ENCODE measurements around the gene PI4KB.
"Not testable (repeated sequence)": the region's sequence is repeated elsewhere in the genome, so short reads cannot be mapped to it uniquely, and the experiment has no call there.

Gene PI4KB

DNA sequence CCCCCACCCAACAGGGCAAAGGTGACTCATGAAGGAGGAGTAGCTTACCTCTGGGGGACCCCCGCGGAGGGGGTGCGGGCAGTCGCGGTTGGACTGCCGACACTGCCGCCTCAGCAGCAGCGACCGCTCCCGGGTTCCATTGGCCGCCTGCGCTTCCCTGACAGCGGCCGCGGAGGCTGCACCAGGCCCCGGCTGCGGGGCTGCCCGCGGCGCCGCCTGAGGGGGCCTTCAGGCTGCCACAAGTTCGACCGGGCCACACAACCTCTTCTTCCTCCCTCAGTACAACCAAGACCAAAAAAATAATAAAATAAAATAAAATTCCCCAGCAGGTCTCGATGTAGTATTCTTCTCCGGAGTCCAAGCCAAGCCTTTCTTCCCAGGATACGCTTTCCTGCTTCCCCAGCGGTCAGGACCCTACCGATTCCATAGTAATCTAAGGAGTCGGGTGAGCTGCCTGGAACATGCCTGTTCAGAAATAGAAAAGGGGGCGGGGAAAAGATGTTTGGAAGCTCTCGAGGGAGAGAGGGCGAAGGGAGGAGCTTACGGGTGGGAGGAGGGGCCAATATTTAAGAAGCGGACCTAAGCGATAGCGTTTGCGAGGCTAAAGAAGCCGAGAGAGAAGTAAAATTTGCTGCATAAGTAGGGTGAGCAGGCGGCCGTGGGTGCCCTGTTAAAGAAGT lies at the start of gene PI4KB:
Gene PI4KB (minus strand): TSS at position 194 of the 680 bp plus-strand sequence. CDS start 10,935 bp downstream, outside the sequence.
- peak; percentile 97 for DNase-seq

GRCh38 chr1:151373196-151373595 lies 46.0 kb upstream of the PI4KB start:
- DNase-seq: no peak

DNA sequence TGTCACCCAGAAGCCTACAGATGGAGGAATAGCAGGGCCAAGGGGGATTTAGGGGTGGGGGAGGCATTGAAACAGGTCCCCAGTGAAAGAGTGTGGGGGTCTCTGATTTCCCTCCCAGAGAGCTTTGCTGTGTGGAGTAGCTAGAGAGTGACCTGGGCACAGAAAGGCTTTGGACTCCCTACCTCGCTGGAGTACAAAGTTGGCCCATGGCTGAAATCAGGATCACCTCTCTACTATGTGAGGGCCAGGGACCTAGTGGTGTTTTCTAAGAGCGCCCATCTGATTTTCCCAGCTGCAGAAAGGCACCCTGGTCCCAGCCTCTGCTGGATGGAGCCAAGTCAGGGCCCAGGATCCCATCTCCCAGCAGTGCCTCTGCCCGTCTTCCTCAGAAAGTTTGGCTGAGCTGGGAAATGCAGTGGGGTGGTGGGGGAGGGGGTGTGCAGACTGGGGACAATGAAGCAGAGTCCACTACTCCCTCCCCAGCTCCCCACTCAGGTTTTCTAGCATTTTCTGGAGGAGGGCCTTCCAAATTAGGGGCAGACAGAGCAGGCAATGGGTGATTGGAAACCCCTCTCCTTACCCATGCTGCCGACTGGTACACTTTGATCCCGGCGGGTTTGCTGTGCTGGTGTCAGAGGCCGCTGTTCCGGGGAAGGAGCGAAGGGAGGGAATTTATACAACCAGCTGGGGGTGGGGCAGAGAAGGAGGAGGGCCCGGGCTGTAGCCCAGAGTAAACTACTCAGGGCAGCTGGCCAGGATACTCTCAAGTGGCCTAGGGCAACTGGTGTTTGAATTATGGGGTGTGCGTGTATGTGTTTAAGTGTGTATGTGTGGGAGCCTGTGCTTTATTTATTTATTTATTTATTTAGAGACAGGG lies 45.1 kb upstream of the PI4KB start, which contains the start of gene SELENBP1:
Gene SELENBP1 (minus strand): TSS at position 648 of the 877 bp plus-strand sequence. CDS start 64 bp downstream, at position 584.
- no peak for DNase-seq

- DNase-seq: no peak
These were observed 44.3 kb upstream of the PI4KB start for GRCh38 chr1:151371370-151372057.

DNA sequence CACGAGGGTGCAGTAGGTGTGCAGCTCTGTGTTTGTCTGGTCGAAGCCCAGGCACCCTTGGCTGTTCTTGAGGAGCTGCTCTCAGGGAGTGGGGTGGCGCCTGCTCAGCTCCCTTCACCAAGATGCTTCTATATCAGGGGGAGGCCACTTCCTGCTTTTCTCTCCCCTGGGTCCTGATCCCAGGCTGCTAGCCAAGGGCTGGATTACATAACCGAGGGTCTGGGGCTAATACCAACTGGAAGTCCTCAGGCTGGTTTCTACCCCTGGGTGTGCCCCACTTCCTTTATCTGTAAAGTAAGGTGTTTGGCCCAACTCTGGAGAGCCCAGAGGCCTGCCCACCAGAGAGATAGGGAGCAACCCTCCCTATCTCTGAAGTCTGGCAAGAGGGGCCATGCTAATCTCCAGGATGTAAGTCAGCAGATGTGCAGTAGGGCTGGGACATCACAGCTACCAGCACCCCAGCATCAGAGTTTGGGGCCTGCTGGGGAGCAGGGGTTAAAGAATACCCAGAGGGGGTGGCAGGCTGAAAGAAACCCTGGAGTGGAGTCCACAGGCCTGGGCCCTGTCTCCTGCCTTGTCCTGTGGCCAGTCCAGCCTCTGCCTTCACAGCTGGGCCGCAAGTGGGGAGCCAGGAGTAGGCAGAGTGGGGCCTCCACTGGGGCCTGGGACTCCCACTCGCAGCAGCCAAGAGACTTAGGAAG lies 43.1 kb upstream of the PI4KB start:
- no peak for DNase-seq

DNA sequence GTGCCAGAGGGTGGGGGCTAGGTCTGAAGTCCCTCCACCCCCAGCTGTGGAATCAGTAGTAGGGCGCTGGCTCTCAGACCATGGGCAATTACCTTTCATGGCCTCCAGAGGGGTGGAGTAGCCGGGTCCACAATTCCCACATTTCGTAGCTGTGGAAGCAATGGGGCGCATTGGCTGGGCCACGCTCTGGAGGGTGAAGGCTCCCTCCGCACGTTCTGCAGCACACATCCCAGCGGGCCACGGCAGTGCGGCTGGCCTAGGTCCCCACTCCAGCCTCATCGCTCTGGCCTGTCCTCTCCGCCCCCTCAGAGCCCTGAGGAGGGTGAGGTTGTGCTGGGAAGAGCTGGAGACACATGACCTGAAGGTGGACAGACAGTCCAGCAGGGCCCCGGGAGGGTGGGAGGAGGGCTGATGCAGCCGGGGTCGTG lies 42.4 kb upstream of the PI4KB start:
- no peak for DNase-seq

GRCh38 chr1:151369302-151369610 lies 42.0 kb upstream of the PI4KB start:
- DNase-seq: no peak

GRCh38 chr1:151368393-151369301 lies 41.4 kb upstream of the PI4KB start:
- no peak for DNase-seq

DNA sequence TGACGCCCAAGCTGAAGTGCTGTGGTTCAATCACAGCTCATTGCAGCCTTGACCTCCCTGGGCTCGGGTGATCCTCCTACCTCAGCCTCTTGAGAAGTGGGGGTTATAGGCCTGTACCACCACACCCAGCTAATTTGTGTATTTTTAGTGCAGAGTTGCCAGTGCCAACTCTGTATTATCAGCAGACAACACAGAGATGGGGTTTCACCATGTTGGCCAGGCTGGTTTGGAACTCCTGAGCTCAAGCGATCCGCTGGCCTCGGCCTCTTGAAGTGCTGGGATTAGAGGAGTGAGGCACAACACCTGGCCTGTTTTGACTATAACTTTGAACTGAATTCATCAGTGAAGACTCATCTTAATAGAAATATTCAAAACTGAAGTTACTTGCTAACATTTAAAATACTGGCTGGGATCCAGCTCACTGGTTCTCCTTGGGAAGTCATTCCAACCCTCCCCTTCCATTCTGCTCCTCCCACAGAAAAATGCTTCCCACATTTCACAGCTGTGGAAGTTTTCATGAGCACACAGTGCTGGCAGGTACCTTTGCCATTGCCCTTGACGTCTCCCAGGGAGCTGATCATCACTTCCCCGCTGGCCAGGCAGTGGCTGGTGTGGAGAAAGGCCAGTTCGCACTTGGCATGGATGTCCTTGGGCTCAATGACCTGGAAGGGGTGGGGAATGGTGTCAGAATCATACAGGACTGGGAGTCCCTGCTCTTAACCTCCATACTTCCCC lies 40.6 kb upstream of the PI4KB start:
- DNase-seq: no peak

- DNase-seq: no peak
These were observed 37.8 kb upstream of the PI4KB start for GRCh38 chr1:151364996-151365395.

DNA sequence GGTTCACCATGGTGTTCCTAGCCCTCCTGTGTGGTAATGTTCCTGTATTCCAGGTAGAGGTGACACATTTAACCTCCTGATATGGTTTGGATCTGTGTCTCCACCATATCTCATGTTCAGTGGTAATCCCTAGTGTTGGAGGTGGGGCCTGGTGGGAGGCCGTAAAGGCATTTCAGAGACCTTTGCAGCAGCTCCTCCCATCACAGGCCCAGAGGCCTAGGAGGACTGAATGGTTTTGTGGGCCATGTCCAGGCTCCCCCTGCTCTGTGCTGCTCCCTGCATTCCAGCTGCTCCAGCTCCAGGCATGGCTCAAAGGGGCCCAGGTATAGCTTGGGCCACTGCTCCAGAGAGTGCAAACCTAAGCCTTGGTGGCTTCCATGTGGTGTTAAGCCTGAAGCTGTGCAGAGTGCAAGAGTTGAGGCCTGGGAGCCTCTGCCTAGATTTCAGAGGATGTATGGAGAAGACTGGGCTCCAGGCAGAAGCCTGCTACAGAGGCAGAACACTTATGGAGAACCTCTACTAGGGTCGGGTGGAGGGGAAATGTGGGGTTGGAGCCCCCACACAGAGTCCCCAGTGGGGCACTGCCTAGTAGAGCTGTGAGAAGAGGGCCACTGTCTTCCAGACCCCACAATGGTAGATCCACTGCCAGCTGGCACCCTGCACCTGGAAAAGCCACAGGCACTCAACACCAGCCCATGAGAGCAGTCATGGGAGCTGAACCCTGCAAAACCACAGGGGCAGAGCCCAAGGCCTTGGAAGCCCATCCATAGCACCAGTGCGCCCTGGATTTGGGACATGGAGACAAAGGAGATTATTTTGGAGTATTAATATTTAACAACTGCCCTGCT lies 35.3 kb upstream of the PI4KB start:
- no peak for DNase-seq

DNA sequence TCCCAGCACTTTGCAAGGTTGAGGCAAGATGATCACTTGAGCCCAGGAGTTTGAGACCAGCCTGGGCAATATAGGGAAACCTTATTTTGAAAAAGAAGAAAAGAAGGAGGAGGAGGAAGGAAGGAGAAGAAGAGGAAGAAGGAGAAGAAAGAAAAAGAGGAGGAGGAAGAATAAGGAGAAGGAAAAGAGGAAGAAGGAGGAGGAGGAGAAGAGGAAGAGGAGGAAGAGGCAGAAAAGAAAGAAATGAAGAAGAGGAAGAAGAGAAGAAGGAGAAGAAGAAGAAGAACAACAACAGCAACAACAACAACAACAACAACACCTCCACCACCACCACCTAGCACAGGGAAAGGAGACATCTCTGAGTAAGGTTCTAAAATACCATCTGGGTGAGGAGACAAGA lies 34.7 kb upstream of the PI4KB start:
- DNase-seq: no peak

DNA sequence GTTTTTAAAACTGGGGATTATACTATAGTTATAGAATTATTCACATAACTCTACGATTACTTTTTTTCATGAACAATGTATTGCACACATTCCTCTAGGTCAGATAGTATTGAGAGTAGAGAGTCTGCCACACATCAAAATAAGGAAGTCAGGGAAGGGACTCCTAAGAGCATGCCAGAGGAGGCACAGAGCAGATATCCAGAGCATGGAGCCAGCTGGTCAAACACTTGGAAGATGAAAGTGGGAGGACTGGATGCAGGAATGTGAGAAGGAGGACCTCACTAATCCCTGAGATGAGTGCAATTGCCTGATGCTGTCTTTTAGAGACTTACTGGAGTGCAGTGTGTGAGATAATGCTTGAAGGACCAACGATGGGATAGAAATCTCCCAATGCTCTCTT lies 29.5 kb upstream of the PI4KB start:
- no peak for DNase-seq

GRCh38 chr1:151352021-151352718 lies 25.0 kb upstream of the PI4KB start:
- DNase-seq: no peak

- not testable (repeated sequence) for DNase-seq
These were observed 23.1 kb upstream of the PI4KB start for GRCh38 chr1:151350323-151350722.

GRCh38 chr1:151347523-151348246 lies 20.5 kb upstream of the PI4KB start:
- no peak for DNase-seq

DNA sequence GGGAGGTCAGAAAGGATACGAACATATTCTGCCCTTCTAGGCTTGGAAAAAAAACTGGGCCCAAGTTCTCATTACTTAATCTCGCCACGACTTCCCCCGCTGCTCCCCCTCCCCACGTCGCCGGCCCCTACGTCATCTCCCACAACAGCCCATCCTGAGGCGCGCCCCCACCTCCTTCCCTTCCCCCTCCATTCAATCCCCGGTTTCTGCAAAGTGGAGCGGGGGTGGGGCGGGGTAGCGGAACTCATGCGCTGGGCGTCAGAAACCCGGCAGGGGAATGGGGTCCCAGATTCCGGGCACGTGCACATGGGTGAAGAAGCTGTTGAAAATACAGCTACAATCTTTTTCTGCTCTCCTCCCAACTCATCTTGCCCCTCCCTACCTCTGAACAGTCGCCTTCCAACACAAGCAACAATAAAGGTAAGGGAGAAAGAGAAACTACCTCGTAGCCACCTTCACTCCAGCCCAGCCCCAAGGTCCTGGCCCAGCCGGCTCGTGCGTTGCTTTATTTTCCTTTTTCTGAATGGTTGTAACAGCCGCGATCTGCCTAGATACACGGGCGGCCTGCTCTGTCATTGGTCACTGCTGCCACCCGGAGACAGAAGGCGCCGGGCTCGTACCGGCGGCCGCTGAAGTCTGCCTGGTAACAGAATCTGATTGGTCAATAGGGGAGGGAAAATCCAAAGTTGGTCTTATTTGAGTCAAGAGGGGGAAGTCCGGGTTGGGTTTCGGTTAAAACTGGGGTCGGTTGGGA lies 19.7 kb upstream of the PI4KB start, which contains the start of gene RFX5:
Gene RFX5 (minus strand): TSS at position 484 of the 754 bp plus-strand sequence. CDS start 932 bp downstream, outside the sequence.
- peak; percentile 99 for DNase-seq
